Measurements from ENCODE around the gene C9orf57. TPM values are rescaled to one million over a fixed set of nuclear protein-coding genes. Genes with fewer than 3 reads are reported as not detected.

C9orf57 gene
- total and polyA plus RNA-seq, 2 donors (not counting 1 experiment from before 2014, with no cell fraction given): not detected

GRCh38 chr9:72039532-72039931, 20.9 kb downstream of the C9orf57 start:
- Histone ChIP-seq H3K4me1 (ENCODE audit: control insufficient read depth, extremely low read depth, insufficient read depth, low read length) (no peaks in the 10 kb centered on the region), H4K20me1 (ENCODE audit: control insufficient read depth, extremely low read depth, insufficient read depth, low read length) (no peaks in the 10 kb centered on the region), H3K4me3 (replicated peaks in 1 of 4; ENCODE audit: control extremely low read depth in 1 of 4, insufficient read depth in 1 of 4, low read depth in 3 of 4, low read length in 4 of 4) (no peak overlapping the region), H3K4me2 (ENCODE audit: extremely low read depth, insufficient read depth, low read length) (no peak overlapping the region), H3K27me3 (ENCODE audit: control insufficient read depth, insufficient read depth, low read length) (no peaks in the 10 kb centered on the region), H3K9ac (ENCODE audit: insufficient read depth, low read length) (no peak overlapping the region), H3K79me2 (ENCODE audit: control insufficient read depth, insufficient read depth, low read length) (no peaks in the 10 kb centered on the region), H2AFZ (ENCODE audit: low read length) (peak overlapping the region; percentile 0), H3K9me3 (ENCODE audit: control insufficient read depth, insufficient read depth, low read depth, low read length) (no peaks in the 10 kb centered on the region), H3K36me3 (ENCODE audit: control insufficient read depth, insufficient read depth, low read length) (no peaks in the 10 kb centered on the region), H3K27ac (ENCODE audit: insufficient read depth, low read length) (no peak overlapping the region)
- TF ChIP-seq EZH2 (IDR thresholded peaks at IDR 0.05; ENCODE audit: low read length, missing control alignments) (no peak), CTCF (conservative IDR thresholded peaks at IDR 0.05 in 1 of 2, IDR thresholded peaks at IDR 0.05 in 1 of 2; ENCODE audit: low read depth in 1 of 2, low read length in 2 of 2) (no peak)
- DNase-seq (ENCODE audit: low read depth in 2 of 2): no peak

DNA sequence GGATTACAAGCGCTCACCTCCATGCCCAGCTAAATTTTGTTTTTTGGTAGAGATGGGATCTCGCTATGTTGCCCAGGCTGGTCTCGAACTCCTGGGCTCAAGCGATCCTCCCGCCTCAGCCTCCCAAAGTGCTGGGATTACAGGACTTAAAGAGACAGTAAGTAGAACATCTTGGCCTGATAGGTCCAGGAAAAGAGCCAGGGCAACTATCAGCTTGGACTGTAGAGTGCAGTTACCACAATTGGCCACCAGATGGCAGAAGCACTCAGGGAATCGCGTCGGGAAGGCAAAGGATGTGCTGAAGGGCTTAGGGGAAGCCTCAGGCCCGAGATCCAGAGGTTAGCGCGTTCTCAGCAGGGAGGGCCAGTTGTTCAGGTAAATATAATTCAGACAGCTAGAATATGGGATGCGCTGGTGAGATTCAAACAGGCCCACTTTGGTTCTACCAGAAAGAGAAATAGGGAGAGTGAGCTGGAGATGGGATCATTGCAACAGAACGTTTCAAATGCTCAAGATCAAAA, 21.5 kb downstream of the C9orf57 start:
- Histone ChIP-seq H3K9ac (ENCODE audit: insufficient read depth, low read length) (no peak overlapping the region), H3K9me3 (ENCODE audit: control insufficient read depth, insufficient read depth, low read depth, low read length) (no peaks in the 10 kb centered on the region), H3K4me1 (ENCODE audit: control insufficient read depth, extremely low read depth, insufficient read depth, low read length) (no peaks in the 10 kb centered on the region), H3K36me3 (ENCODE audit: control insufficient read depth, insufficient read depth, low read length) (no peaks in the 10 kb centered on the region), H3K4me2 (ENCODE audit: extremely low read depth, insufficient read depth, low read length) (no peak overlapping the region), H3K4me3 (replicated peaks in 1 of 4; ENCODE audit: control extremely low read depth in 1 of 4, insufficient read depth in 1 of 4, low read depth in 3 of 4, low read length in 4 of 4) (no peak overlapping the region), H3K27me3 (ENCODE audit: control insufficient read depth, insufficient read depth, low read length) (no peaks in the 10 kb centered on the region), H4K20me1 (ENCODE audit: control insufficient read depth, extremely low read depth, insufficient read depth, low read length) (no peaks in the 10 kb centered on the region), H2AFZ (ENCODE audit: low read length) (peak overlapping the region; percentile 0), H3K27ac (ENCODE audit: insufficient read depth, low read length) (no peak overlapping the region), H3K79me2 (ENCODE audit: control insufficient read depth, insufficient read depth, low read length) (no peaks in the 10 kb centered on the region)
- TF ChIP-seq EZH2 (IDR thresholded peaks at IDR 0.05; ENCODE audit: low read length, missing control alignments) (no peak), CTCF (conservative IDR thresholded peaks at IDR 0.05 in 1 of 2, IDR thresholded peaks at IDR 0.05 in 1 of 2; ENCODE audit: low read depth in 1 of 2, low read length in 2 of 2) (peak; percentile 93 to 98)
- DNase-seq (ENCODE audit: low read depth in 2 of 2): peak; percentile 49 to 84

DNA sequence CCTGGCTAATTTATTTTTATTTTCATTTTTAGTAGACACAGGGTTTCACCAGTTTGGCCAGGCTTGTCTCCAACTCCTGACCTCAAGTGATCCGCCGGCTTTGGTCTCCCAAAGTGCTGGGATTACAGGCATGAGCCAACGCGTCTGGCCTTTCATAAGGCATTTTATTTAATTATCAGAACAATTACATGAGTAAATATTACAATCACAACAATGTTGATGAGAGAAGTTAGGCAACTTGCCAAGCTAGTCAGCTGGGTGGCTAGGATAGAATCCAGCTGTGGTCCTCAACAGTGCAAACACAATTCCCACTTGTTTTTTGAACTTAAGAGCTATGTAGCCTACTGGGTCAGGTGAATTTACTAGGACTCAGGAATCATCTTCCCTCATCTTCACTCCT, 22.0 kb downstream of the C9orf57 start:
- Histone ChIP-seq H3K4me1 (ENCODE audit: control insufficient read depth, extremely low read depth, insufficient read depth, low read length) (no peaks in the 10 kb centered on the region), H4K20me1 (ENCODE audit: control insufficient read depth, extremely low read depth, insufficient read depth, low read length) (no peaks in the 10 kb centered on the region), H3K9me3 (ENCODE audit: control insufficient read depth, insufficient read depth, low read depth, low read length) (no peaks in the 10 kb centered on the region), H3K4me2 (ENCODE audit: extremely low read depth, insufficient read depth, low read length) (no peak overlapping the region), H3K4me3 (replicated peaks in 1 of 4; ENCODE audit: control extremely low read depth in 1 of 4, insufficient read depth in 1 of 4, low read depth in 3 of 4, low read length in 4 of 4) (no peak overlapping the region), H3K36me3 (ENCODE audit: control insufficient read depth, insufficient read depth, low read length) (no peaks in the 10 kb centered on the region), H3K9ac (ENCODE audit: insufficient read depth, low read length) (no peak overlapping the region), H2AFZ (ENCODE audit: low read length) (no peak overlapping the region), H3K27ac (ENCODE audit: insufficient read depth, low read length) (no peak overlapping the region), H3K27me3 (ENCODE audit: control insufficient read depth, insufficient read depth, low read length) (no peaks in the 10 kb centered on the region), H3K79me2 (ENCODE audit: control insufficient read depth, insufficient read depth, low read length) (no peaks in the 10 kb centered on the region)
- peak in 1 of 2 donors; percentile 75 for DNase-seq (ENCODE audit: low read depth in 2 of 2)
- TF ChIP-seq CTCF (conservative IDR thresholded peaks at IDR 0.05 in 1 of 2, IDR thresholded peaks at IDR 0.05 in 1 of 2; ENCODE audit: low read depth in 1 of 2, low read length in 2 of 2) (no peak), EZH2 (IDR thresholded peaks at IDR 0.05; ENCODE audit: low read length, missing control alignments) (no peak)

All from fibroblast of lung (primary cell).